GM20431 (cell line): ENCODE measurements around the gene KRT84.

Experiments used
- in situ Hi-C: fragments of 300-500 bp; cut with MseI, MboI; formaldehyde crosslinking; loops from one replicate; pipeline ENCODE4 v1.15.0; 2020; ENCODE audit warnings: low sequenced_read_pairs; ENCODE audit not compliant: unreplicated experiment

Gene KRT84

DNA sequence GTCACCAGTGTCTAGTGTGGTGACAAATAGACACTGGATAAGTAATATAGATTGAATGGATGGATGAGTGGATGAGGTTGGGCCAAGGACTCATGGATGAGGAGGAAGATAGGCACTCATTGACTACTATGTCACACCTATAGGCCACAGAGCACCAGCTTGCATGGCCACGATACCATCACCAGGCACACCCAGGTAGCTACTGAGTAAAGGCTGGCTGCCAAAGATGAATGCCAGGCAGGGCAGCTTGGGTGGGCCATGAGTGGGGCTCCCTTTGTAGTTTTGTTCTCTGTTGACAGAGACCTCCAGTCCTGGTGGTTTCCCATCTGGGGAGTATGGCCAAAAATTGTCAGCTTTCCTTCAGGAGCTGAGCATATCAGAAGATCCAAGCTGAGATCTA lies 53.1 kb downstream of the KRT84 start:
- in situ Hi-C loops, result no loop called here

DNA sequence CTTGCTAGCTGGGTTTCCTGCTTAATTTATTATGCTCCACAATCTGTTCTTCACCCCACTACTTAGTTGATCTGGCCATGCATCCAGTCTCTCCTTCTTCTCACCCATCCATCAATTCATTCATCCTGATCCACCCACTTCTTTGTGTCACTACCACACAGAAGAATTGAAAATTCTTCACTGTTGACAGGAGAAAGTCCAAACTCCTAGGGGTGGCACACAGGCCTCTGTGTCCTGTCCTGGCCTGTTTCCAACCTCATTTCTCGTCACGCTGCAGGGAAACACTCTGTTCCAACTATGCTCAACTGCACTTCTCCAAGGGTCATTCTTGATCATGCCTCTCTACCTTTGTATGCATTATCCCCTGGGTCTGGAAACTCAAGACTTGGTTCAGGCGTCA lies 53.6 kb downstream of the KRT84 start:
- in situ Hi-C loops, result no loop called here

DNA sequence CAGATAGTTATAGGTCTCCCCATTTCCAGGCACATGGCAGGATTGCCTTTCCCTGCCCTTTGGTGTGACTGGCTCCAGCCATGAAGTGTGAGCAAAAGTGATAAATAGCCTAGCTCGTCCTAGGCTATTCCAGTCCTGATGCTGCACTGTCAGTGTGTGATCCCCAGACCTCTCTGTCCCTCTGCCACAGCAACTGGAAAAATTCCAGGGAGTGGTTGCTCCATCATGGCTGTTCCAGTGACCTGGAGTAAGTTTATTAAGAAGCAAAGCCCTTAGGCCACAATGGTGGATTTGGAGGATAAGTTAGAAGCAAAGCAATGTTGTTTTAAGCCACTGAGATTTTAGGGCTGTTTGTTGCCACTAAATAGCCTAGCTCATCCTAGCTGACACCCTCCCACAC lies 54.4 kb downstream of the KRT84 start:
- in situ Hi-C loops, result no loop called here

DNA sequence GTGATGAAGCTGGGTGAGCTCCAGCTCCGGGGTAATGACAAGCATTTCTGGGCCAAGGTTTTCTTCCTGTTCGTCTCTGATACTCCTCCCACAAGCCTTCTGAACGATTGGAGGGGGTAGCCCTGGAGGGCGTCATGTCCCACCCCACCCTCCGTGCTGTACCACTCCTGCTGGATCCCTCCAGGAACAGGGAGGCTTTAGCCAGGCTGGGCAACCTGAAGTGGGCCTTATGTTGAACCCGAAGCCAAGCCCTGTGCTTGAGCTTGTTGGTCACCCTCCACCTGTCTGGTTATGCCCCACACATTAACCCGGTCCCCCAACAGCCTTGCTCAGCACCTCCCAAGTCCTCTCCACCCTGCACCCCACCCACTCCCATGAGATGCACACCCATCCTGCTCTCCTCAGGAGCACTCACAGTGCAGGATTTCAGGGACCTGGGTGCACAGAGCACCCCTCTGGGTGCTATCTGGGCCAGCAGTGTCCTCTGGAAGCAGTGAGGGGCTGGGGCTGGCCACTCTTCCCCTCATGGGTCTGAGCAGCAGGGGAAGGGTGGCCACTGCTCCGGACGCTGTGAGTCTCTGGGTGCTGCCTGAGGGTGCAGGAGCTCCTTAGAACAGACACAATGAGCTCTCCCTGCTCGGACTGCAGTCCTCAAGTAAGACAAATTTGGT lies 57.5 kb downstream of the KRT84 start:
- in situ Hi-C loops, result loop anchor here (10.0 kb wide), 1 partner anchor 173 kb away; no protein-coding TSS in a partner anchor
